ENCODE results near the gene TMA7.
A peak's percentile ranks its signal among the peaks of the same experiment; 100 is the strongest.
"Not testable (repeated sequence)": the region's sequence is repeated elsewhere in the genome, so short reads cannot be mapped to it uniquely, and the experiment has no call there.

TMA7 gene

GRCh38 chr3:48470286-48470685 lies 30.2 kb downstream of the TMA7 start:
- no peak for DNase-seq

GRCh38 chr3:48472673-48472922 lies 32.5 kb downstream of the TMA7 start:
- no peak for DNase-seq

GRCh38 chr3:48472923-48473616 lies 33.0 kb downstream of the TMA7 start:
- peak; percentile 70 for DNase-seq

GRCh38 chr3:48473617-48473952 lies 33.5 kb downstream of the TMA7 start:
- DNase-seq = no peak

GRCh38 chr3:48474031-48474430 lies 34.0 kb downstream of the TMA7 start:
- not testable (repeated sequence) for DNase-seq

- no peak for DNase-seq
Measured at GRCh38 chr3:48474619-48475018, 34.6 kb downstream of the TMA7 start.

GRCh38 chr3:48475188-48475587 lies 35.1 kb downstream of the TMA7 start:
- no peak for DNase-seq

- DNase-seq = no peak
Measured at GRCh38 chr3:48476426-48477053, 36.5 kb downstream of the TMA7 start.

GRCh38 chr3:48477959-48478520 lies 38.0 kb downstream of the TMA7 start:
- no peak for DNase-seq

- no peak for DNase-seq
Measured at GRCh38 chr3:48478626-48479555, 38.8 kb downstream of the TMA7 start.

GRCh38 chr3:48480891-48481290 lies 40.8 kb downstream of the TMA7 start:
- not testable (repeated sequence) for DNase-seq

- DNase-seq = not testable (repeated sequence)
Measured at GRCh38 chr3:48482822-48483221, 42.8 kb downstream of the TMA7 start.

GRCh38 chr3:48486952-48487351 lies 46.9 kb downstream of the TMA7 start:
- DNase-seq = no peak

- DNase-seq = no peak
Measured at GRCh38 chr3:48492461-48493202, 52.6 kb downstream of the TMA7 start.

GRCh38 chr3:48493203-48493501 lies 53.1 kb downstream of the TMA7 start:
- DNase-seq = no peak

All from COR-L47 (cell line).